Esophagus mucosa (tissue), 1 donor: ENCODE data around the gene TMEM126B. TPM values are rescaled to one million over a fixed set of nuclear protein-coding genes. Genes with fewer than 3 reads are reported as not detected.
"Not testable (repeated sequence)": the region's sequence is repeated elsewhere in the genome, so short reads cannot be mapped to it uniquely, and the experiment has no call there.

ENCODE experiments used
- ATAC-seq: fragments of 200-7000 bp; cut with Tn5 transposase; one replicate; pipeline ENCODE4 v1.9.1; 2020
- total RNA-seq: library from RNA; stranded (reverse); gene quantifications from one replicate; pipeline ENCODE4 v1.2.4, GENCODE V29; 2023
- donor health status: DM: yes; HTN: yes; CAD: no.

The TMEM126B gene
- total RNA-seq, 1 donor from 2014 or later: 21.0 TPM

- peak; percentile 99 for ATAC-seq
Measured at GRCh38 chr11:85647604-85648299, 19.4 kb downstream of the TMEM126B start, which contains the start of gene TMEM126A. TSS of gene TMEM126A (plus strand) at chr11:85647967. CDS start at chr11:85650256, 2,289 bp downstream.

- ATAC-seq: no peak
Measured at GRCh38 chr11:85651118-85651517, 22.7 kb downstream of the TMEM126B start.

- no peak for ATAC-seq
Measured at GRCh38 chr11:85652786-85653447, 24.5 kb downstream of the TMEM126B start.

- ATAC-seq: not testable (repeated sequence)
Measured at GRCh38 chr11:85654343-85654742, 25.9 kb downstream of the TMEM126B start.

GRCh38 chr11:85656777-85657176 is 28.4 kb downstream of the TMEM126B start:
- no peak for ATAC-seq

- no peak for ATAC-seq
Measured at GRCh38 chr11:85658180-85658579, 29.8 kb downstream of the TMEM126B start.

GRCh38 chr11:85661972-85662664 is 33.7 kb downstream of the TMEM126B start:
- ATAC-seq: no peak

- ATAC-seq: no peak
Measured at GRCh38 chr11:85663080-85663752, 34.8 kb downstream of the TMEM126B start.

GRCh38 chr11:85663753-85664614 is 35.6 kb downstream of the TMEM126B start:
- peak; percentile 71 for ATAC-seq

GRCh38 chr11:85664615-85665481 is 36.5 kb downstream of the TMEM126B start, which contains the start of gene CREBZF:
TSS of gene CREBZF (minus strand) at chr11:85665129. CDS start at chr11:85664875, 254 bp downstream.
- ATAC-seq: peak; percentile 98

GRCh38 chr11:85665733-85666132 is 37.3 kb downstream of the TMEM126B start:
- ATAC-seq: no peak

- ATAC-seq: no peak
Measured at GRCh38 chr11:85666687-85667086, 38.3 kb downstream of the TMEM126B start.

GRCh38 chr11:85668157-85668556 is 39.8 kb downstream of the TMEM126B start:
- ATAC-seq: no peak

GRCh38 chr11:85670949-85671663 is 42.7 kb downstream of the TMEM126B start:
- not testable (repeated sequence) for ATAC-seq

- ATAC-seq: no peak
Measured at GRCh38 chr11:85672105-85672902, 43.9 kb downstream of the TMEM126B start.

GRCh38 chr11:85673393-85673792 is 45.0 kb downstream of the TMEM126B start:
- ATAC-seq: no peak

- no peak for ATAC-seq
Measured at GRCh38 chr11:85679576-85679975, 51.2 kb downstream of the TMEM126B start.

GRCh38 chr11:85680897-85681296 is 52.5 kb downstream of the TMEM126B start:
- no peak for ATAC-seq
